OCI-LY7 (cell line): ENCODE results near the gene HEPACAM2.

Experiments
- EZH2phosphoT487 ChIP-seq: fragments of 200-600 bp; sonication (generic); IDR thresholded peaks from 2 replicates; pipeline ENCODE4 v1.6.1; 2018; ENCODE audit warnings: low read depth, borderline replicate concordance, mild to moderate bottlenecking, mixed run types, antibody characterized with exemption, low read length, moderate library complexity, mixed read lengths
- TF ChIP-seq, protein P1 (sequence below): fragments of 200-600 bp; sonication (generic); conservative IDR thresholded peaks from 2 replicates; pipeline ENCODE4 v1.5.1; 2014; ENCODE audit warnings: mild to moderate bottlenecking, antibody characterized with exemption, low read length, moderate library complexity, mixed read lengths

DNA sequence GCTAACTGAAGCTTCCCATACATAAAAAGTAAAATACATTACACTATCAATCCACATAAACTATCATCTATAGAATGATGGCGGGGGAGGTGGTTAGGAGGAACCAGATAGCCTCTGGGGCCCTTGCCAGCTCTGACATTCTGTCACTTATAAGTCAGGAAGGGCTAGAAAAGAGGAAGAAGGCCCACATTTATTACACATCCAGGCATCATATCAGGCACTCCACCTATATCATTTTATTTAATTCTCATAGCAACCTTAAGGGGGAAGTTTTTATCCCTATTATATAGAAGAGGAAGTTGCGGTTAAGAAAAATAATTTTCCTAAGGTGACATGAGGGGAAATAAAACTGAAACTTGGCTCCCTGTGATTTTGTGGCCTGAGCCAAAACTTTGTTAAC, 29.9 kb downstream of the HEPACAM2 start:
- TF ChIP-seq, protein P1, sequence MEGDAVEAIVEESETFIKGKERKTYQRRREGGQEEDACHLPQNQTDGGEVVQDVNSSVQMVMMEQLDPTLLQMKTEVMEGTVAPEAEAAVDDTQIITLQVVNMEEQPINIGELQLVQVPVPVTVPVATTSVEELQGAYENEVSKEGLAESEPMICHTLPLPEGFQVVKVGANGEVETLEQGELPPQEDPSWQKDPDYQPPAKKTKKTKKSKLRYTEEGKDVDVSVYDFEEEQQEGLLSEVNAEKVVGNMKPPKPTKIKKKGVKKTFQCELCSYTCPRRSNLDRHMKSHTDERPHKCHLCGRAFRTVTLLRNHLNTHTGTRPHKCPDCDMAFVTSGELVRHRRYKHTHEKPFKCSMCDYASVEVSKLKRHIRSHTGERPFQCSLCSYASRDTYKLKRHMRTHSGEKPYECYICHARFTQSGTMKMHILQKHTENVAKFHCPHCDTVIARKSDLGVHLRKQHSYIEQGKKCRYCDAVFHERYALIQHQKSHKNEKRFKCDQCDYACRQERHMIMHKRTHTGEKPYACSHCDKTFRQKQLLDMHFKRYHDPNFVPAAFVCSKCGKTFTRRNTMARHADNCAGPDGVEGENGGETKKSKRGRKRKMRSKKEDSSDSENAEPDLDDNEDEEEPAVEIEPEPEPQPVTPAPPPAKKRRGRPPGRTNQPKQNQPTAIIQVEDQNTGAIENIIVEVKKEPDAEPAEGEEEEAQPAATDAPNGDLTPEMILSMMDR = no peak
- no peak for TF ChIP-seq EZH2phosphoT487
